Fibroblast of villous mesenchyme (primary cell): ENCODE data around the gene CNTNAP2. TPM values are rescaled to one million over a fixed set of nuclear protein-coding genes. Genes with fewer than 3 reads are reported as not detected.

Experiments used
- DNase-seq: peaks from one replicate; pipeline ENCODE4 v3.0.0-alpha.2; 2010; ENCODE audit warnings: low read depth
- H3K4me3 ChIP-seq: 2 replicates; pipeline ENCODE4 v1.5.1; 2011; ENCODE audit warnings: low read depth, mild to moderate bottlenecking, low read length
- total RNA-seq: library from RNA; depleted of rRNA; stranded (reverse); fragments of >200 nt; gene quantifications from 2 replicates; pipeline ENCODE4 v1.2.3, GENCODE V29; 2012
- TF ChIP-seq, protein P1 (sequence below): IDR thresholded peaks from 2 replicates; pipeline ENCODE4 v1.5.1; 2012; ENCODE audit warnings: low read depth, mild to moderate bottlenecking, low read length; ENCODE audit not compliant: insufficient read depth

Gene CNTNAP2
- total RNA-seq, 1 donor: not detected

DNA sequence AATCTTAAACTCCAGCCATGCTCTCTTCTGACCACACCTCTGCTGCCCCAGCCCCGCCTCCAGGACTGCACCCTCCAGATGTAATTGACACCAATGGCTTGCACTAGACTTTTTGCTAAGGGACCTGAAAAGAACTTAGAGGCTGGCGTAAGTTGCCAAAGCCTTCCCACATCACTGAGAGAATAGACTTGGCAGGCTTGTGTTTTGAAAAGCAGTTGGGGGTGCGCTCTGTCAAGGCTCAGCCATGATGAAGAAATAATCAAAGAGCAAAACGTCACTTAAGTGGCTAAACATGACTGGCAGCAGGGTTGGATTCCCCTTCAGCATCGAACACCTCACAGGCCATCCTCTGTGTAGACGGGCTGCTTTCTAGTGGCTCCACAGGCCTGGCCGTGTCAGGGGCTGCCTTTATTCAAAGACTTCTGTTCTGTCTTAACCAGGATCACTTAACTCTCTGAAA lies 2278.8 kb downstream of the CNTNAP2 start:
- no peak for DNase-seq
- no peak overlapping the region for H3K4me3 ChIP-seq
- TF ChIP-seq, protein P1, sequence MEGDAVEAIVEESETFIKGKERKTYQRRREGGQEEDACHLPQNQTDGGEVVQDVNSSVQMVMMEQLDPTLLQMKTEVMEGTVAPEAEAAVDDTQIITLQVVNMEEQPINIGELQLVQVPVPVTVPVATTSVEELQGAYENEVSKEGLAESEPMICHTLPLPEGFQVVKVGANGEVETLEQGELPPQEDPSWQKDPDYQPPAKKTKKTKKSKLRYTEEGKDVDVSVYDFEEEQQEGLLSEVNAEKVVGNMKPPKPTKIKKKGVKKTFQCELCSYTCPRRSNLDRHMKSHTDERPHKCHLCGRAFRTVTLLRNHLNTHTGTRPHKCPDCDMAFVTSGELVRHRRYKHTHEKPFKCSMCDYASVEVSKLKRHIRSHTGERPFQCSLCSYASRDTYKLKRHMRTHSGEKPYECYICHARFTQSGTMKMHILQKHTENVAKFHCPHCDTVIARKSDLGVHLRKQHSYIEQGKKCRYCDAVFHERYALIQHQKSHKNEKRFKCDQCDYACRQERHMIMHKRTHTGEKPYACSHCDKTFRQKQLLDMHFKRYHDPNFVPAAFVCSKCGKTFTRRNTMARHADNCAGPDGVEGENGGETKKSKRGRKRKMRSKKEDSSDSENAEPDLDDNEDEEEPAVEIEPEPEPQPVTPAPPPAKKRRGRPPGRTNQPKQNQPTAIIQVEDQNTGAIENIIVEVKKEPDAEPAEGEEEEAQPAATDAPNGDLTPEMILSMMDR: no peak

DNA sequence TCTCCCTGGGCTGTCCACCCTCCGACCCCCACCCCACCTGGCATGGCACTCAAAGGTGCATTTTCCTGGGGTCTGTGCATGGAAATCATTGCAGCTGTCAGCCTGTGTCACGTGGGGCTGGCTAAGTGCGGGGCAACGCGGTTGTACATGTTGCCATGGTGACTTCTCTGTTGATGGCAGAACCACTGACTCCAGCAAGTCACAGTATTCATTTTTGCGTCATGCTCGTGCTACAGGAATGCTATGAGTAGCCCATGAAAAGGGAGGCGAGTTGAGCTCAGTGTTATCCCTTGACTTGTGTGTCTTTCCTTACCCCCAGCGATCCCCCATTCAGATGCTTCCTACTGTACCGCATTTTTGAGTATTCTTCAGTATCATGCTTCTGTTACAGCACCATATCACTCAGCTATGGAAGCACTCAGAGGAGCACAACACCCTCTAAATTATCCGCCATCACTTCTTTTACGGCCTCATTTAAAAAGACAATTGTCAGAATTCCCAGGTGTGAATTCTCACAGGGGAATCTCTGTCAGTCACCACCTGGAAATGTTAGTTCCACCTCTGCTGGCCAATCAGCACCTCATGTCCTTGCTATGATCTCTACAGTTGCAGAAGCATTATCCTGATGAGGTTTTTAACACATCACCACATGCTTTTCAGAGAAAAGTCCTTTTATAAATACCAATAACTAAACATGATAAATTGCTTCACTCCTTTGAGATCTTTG lies 2279.6 kb downstream of the CNTNAP2 start:
- H3K4me3 ChIP-seq: no peak overlapping the region
- no peak for DNase-seq
- TF ChIP-seq, protein P1: no peak

DNA sequence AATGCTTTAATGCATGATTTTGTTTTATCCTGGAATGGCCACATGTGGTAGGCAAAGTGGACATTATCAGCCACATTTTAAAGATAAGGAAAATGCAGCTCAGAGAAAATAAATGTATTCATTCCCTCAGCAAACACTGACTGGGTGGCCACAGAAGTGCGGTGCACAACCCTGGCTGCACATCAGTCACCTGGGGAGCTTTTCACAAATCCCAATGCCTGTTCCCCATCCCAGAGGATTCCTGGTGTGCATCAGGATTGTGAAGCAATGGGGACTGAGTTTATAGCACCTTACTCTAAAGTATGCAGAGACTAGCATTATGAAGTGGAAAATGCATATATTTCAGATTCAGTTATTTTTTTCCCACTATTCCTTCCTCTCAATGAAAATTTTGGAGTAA lies 2280.5 kb downstream of the CNTNAP2 start:
- TF ChIP-seq, protein P1: no peak
- no peak overlapping the region for H3K4me3 ChIP-seq
- DNase-seq: no peak

DNA sequence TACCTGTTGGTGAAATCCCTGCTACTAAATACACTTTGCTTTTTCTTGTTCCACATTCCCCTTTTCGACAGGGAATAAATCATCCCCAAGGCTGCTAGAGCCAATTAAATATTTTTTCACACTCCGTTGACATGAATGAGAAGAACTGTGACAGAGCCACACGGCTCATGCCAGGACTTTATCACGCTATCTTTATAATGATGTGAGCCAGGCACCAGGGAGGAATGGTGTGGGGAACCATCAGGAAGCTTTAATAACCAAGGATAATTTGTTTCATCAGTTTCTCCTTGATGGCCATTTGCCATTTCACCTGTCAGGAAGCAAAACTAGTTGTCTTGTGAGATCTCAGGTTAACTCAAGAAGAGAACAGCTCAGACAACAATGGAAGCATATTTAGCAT lies 2280.9 kb downstream of the CNTNAP2 start:
- DNase-seq: no peak
- H3K4me3 ChIP-seq: no peak overlapping the region
- TF ChIP-seq, protein P1: no peak

DNA sequence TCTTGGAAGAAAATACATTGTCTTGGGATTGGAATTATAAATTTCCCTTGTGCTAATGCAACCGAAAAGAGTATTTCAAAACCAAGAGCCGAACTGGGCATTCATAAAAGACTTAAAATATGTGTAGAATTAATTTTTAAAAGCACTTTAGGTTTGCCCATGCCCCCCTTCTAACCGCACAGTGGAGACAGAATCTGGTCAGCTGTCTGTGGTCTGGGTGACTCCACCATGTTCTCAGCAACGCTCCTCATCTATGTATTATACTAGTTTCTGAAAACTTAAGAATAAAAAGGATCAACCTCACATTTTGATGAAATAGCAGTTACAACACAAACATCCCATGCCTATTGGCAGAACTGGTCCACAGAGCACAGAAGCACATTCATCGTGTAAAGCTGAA lies 2281.4 kb downstream of the CNTNAP2 start:
- TF ChIP-seq, protein P1: no peak
- no peak overlapping the region for H3K4me3 ChIP-seq
- DNase-seq: no peak

DNA sequence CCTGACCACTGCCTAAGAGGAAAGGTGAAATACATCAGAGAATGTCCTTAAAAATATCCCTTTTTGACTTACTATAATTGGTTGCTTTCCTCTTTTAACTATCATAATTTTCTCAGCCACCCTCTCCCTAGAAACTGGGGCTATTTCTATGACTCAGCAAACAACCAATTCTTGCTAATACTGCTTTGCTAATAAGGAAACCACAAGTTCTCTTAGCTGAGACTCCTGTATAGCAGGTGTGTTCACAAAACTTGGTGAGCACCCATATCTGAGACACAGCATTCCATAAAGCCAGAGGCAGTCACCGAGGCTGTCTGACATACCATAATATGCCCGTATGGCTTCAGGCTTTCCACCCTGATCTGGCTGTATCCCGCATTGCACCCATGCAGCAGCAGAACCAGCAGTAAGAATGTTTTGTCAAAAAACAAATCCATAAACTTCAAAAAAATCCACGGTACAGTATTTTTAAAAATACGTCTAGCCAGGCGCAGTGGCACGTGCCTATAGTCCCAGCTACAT lies 2282.3 kb downstream of the CNTNAP2 start:
- DNase-seq: no peak
- no peak overlapping the region for H3K4me3 ChIP-seq
- TF ChIP-seq, protein P1: no peak

DNA sequence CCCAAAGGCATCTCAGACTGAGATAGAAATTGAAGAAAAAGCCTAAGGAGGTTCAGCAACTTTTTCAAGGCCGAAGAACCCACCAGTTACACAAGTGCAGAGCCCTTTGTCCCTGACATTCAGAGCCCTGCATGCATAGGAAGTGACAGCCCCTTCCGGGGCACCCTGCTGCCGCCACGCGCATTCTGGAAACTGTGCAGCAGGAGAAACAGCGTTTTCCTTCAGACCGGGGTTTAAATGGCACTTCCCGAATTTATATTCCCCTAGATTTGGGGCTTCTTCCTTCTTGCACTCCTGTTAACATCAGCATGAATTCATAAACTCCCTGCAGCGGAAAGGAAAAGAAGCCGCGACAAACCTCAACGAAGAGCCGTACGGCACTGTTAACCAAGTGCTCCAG lies 2283.5 kb downstream of the CNTNAP2 start:
- TF ChIP-seq, protein P1: no peak
- H3K4me3 ChIP-seq: no peak overlapping the region
- DNase-seq: no peak
